Peyer's patch (tissue), 4 donors: ENCODE results near the gene SORBS1. TPM values are rescaled to one million over a fixed set of nuclear protein-coding genes. Genes with fewer than 3 reads are reported as not detected.

ENCODE experiments used
- DNase-seq, 3 donors: peaks; one replicate each; pipeline ENCODE4 v3.0.0-alpha.2; 2017 to 2019
- H3K27ac ChIP-seq, 4 donors: fragments of 200-600 bp; sonication (generic); one replicate each; pipeline ENCODE4 v1.5.1; 2016 to 2019
- H3K27me3 ChIP-seq, 2 donors: fragments of 200-600 bp; sonication (generic); one replicate each; pipeline ENCODE4 v1.5.1; 2019
- H3K36me3 ChIP-seq, 3 donors: fragments of 200-600 bp; sonication (generic); one replicate each; pipeline ENCODE4 v1.5.1; 2016 to 2019
- H3K4me1 ChIP-seq, 4 donors: fragments of 200-600 bp; sonication (generic); one replicate each; pipeline ENCODE4 v1.5.1; 2016 to 2019
- H3K4me3 ChIP-seq, 4 donors: fragments of 200-600 bp; sonication (generic); 1 replicate in 3 of 4; 2 replicates in 1 of 4; pipeline ENCODE4 v1.5.1; 2016 to 2019; ENCODE audit warnings: mild to moderate bottlenecking in 1 of 4
- H3K9me3 ChIP-seq, 4 donors: fragments of 200-600 bp; sonication (generic); one replicate each; pipeline ENCODE4 v1.5.1; 2016 to 2019; ENCODE audit warnings: mild to moderate bottlenecking in 1 of 4
- POLR2A ChIP-seq, 2 donors: fragments of 450-650 bp; IDR thresholded peaks; one replicate each; pipeline ENCODE4 v1.5.1; 2017; ENCODE audit warnings: antibody characterized with exemption in 2 of 2, mild to moderate bottlenecking in 2 of 2, moderate library complexity in 2 of 2
- total RNA-seq, 4 donors: library from RNA; depleted of rRNA; stranded (reverse); fragments of >200 nt; gene quantifications; one replicate each; pipeline ENCODE4 v1.1.0, GENCODE V29; 2016
- TF ChIP-seq, protein P1 (sequence below), 6 experiments: fragments of 450-650 bp in 4 of 6; fragments of 200-600 bp in 2 of 6; sonication (generic) in 1 of 6; IDR thresholded peaks; one replicate each; pipeline ENCODE4 v1.5.1; 2017 to 2019; ENCODE audit warnings: antibody characterized with exemption in 6 of 6, mild to moderate bottlenecking in 3 of 6, moderate library complexity in 1 of 6

Gene SORBS1
- total RNA-seq, 4 donors from 2014 or later = 34.3 to 57.1 (median 48.7) TPM

GRCh38 chr10:95278061-95278988 lies 282.8 kb downstream of the SORBS1 start:
- no peaks in the 10 kb centered on the region for H3K9me3 ChIP-seq
- H3K27ac ChIP-seq = peak overlapping the region; percentile 40 to 92 (median 80)
- H3K27me3 ChIP-seq = no peaks in the 10 kb centered on the region
- H3K4me3 ChIP-seq = no peak overlapping the region
- no peaks in the 10 kb centered on the region for H3K36me3 ChIP-seq
- peak in 1 of 3 donors; percentile 63 for DNase-seq
- no peak for TF ChIP-seq POLR2A (IDR thresholded peaks at IDR 0.05)
- TF ChIP-seq, protein P1, sequence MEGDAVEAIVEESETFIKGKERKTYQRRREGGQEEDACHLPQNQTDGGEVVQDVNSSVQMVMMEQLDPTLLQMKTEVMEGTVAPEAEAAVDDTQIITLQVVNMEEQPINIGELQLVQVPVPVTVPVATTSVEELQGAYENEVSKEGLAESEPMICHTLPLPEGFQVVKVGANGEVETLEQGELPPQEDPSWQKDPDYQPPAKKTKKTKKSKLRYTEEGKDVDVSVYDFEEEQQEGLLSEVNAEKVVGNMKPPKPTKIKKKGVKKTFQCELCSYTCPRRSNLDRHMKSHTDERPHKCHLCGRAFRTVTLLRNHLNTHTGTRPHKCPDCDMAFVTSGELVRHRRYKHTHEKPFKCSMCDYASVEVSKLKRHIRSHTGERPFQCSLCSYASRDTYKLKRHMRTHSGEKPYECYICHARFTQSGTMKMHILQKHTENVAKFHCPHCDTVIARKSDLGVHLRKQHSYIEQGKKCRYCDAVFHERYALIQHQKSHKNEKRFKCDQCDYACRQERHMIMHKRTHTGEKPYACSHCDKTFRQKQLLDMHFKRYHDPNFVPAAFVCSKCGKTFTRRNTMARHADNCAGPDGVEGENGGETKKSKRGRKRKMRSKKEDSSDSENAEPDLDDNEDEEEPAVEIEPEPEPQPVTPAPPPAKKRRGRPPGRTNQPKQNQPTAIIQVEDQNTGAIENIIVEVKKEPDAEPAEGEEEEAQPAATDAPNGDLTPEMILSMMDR (IDR thresholded peaks at IDR 0.05) = no peak
- peaks cover 0 to 89% (median 12%) of the 10 kb centered on the region in 4 donors for H3K4me1 ChIP-seq

GRCh38 chr10:95277614-95278013 lies 283.6 kb downstream of the SORBS1 start:
- no peak overlapping the region for H3K4me3 ChIP-seq
- DNase-seq = no peak
- no peaks in the 10 kb centered on the region for H3K9me3 ChIP-seq
- TF ChIP-seq, protein P1 (IDR thresholded peaks at IDR 0.05) = no peak
- TF ChIP-seq POLR2A (IDR thresholded peaks at IDR 0.05) = no peak
- peak overlapping the region; percentile 35 to 92 (median 80) for H3K27ac ChIP-seq
- H3K4me1 ChIP-seq = peaks cover 0 to 94% (median 14%) of the 10 kb centered on the region in 4 donors
- H3K36me3 ChIP-seq = no peaks in the 10 kb centered on the region
- no peaks in the 10 kb centered on the region for H3K27me3 ChIP-seq

- Histone ChIP-seq H3K36me3 (no peaks in the 10 kb centered on the region), H3K27me3 (no peaks in the 10 kb centered on the region), H3K4me3 (no peak overlapping the region), H3K4me1 (peaks cover 0 to 91% (median 14%) of the 10 kb centered on the region in 4 donors), H3K9me3 (no peaks in the 10 kb centered on the region), H3K27ac (peak overlapping the region; percentile 35 to 92 (median 80))
- no peak for DNase-seq
- TF ChIP-seq, protein P1 (IDR thresholded peaks at IDR 0.05) = no peak
- no peak for TF ChIP-seq POLR2A (IDR thresholded peaks at IDR 0.05)
These were observed 284.0 kb downstream of the SORBS1 start for GRCh38 chr10:95277201-95277570.

GRCh38 chr10:95276367-95277200 lies 284.6 kb downstream of the SORBS1 start:
- peak in 1 of 2 donors; percentile 51 for TF ChIP-seq POLR2A (IDR thresholded peaks at IDR 0.05)
- TF ChIP-seq, protein P1 (IDR thresholded peaks at IDR 0.05) = no peak
- Histone ChIP-seq H3K27me3 (no peaks in the 10 kb centered on the region), H3K4me1 (peaks cover 0 to 91% (median 14%) of the 10 kb centered on the region in 4 donors), H3K27ac (peak overlapping the region; percentile 35 to 92 (median 80)), H3K9me3 (no peaks in the 10 kb centered on the region), H3K4me3 (no peak overlapping the region), H3K36me3 (peaks cover 0 to 2% (median 0%) of the 10 kb centered on the region in 3 donors)
- peak in 2 of 3 donors; percentile 75 to 83 for DNase-seq

DNA sequence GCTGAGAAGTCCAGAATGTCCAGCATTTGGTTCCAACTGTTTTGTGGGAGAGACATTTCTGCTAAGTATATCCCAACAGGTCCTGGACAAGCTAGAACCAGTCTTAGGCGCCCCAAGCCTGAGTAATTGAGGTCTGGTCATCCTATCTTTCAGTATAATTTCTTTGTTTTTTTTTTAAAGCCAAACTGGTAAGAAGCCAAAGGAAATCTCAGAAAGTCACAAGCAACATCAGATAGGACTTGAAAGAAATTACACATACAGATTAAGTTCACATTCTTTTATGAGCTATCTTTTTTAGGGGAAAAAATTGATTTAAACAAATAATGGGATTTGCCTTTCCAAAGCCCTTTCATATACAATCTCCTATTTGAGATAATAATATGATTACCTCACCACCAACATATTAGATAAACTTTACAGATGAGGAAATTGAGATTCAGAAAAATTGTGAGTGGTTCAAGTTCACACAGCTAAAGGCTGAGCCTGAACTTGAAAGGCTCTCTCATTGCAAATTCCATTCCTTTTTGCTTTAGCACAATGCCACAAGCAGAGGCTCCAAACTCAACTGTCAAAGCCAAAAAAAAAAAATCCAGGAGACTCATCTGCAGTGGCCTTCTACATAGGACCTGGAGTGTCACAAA lies 285.3 kb downstream of the SORBS1 start:
- Histone ChIP-seq H3K27ac (peak overlapping the region; percentile 35 to 92 (median 80)), H3K9me3 (no peaks in the 10 kb centered on the region), H3K4me3 (peak overlapping the region in 1 of 4 donors; percentile 0), H3K36me3 (peaks cover 0 to 8% (median 0%) of the 10 kb centered on the region in 3 donors), H3K27me3 (no peaks in the 10 kb centered on the region), H3K4me1 (peaks cover 0 to 87% (median 13%) of the 10 kb centered on the region in 4 donors)
- no peak for DNase-seq
- no peak for TF ChIP-seq POLR2A (IDR thresholded peaks at IDR 0.05)
- TF ChIP-seq, protein P1 (IDR thresholded peaks at IDR 0.05) = no peak
